WTC11 (cell line): ENCODE data around the gene ANKRD11. TPM values are rescaled to one million over a fixed set of nuclear protein-coding genes. Genes with fewer than 3 reads are reported as not detected.

ENCODE experiments used
- ATAC-seq: fragments of 200-7000 bp; cut with Tn5 transposase; 2 replicates; pipeline ENCODE4 v1.10.0; 2021; ENCODE audit warnings: mild to moderate bottlenecking, moderate library complexity
- CTCF ChIA-PET: fragments of 300-600 bp; sonication (Branson Sonifier 250); formaldehyde crosslinking; loops from one replicate; lab custom pipeline; 2021; ENCODE audit warnings: antibody characterized with exemption; lab: Charles Lee
- POLR2A ChIA-PET: fragments of 350-600 bp; sonication (Branson Sonifier 250); formaldehyde crosslinking; loops from one replicate; lab custom pipeline; 2021; ENCODE audit warnings: antibody characterized with exemption; lab: Charles Lee
- DNase-seq: peaks from one replicate; pipeline ENCODE4 v3.0.0; 2021; ENCODE audit warnings: low spot score
- H3K27ac Mint-ChIP-seq: 2 replicates; pipeline ENCODE4 v1.8.0; 2021; ENCODE audit warnings: mixed read lengths
- H3K27me3 Mint-ChIP-seq: 2 replicates; pipeline ENCODE4 v1.8.0; 2021; ENCODE audit warnings: low read depth, mild to moderate bottlenecking, moderate library complexity, mixed read lengths
- H3K36me3 Mint-ChIP-seq: 2 replicates; pipeline ENCODE4 v1.8.0; 2021; ENCODE audit warnings: mixed read lengths
- H3K4me1 Mint-ChIP-seq: 2 replicates; pipeline ENCODE4 v1.8.0; 2022; ENCODE audit warnings: mixed read lengths
- H3K4me3 Mint-ChIP-seq: 2 replicates; pipeline ENCODE4 v1.8.0; 2021; ENCODE audit warnings: mild to moderate bottlenecking, moderate library complexity, mixed read lengths
- H3K9me3 Mint-ChIP-seq: 2 replicates; pipeline ENCODE4 v1.8.0; 2021; ENCODE audit warnings: mixed read lengths
- AR ChIP-seq: fragments of 250-450 bp; sonication (Bioruptor Pico); IDR thresholded peaks from 2 replicates; pipeline ENCODE4 v1.9.0; 2021; ENCODE audit warnings: mild to moderate bottlenecking
- ATF2 ChIP-seq: sonication (generic); formaldehyde crosslinking; IDR thresholded peaks from 2 replicates; pipeline ENCODE4 v1.8.1; 2022; ENCODE audit warnings: low read depth, missing genetic modification reagents, borderline replicate concordance
- CDX4 ChIP-seq: fragments of 250-450 bp; sonication (Bioruptor Pico); IDR thresholded peaks from 2 replicates; pipeline ENCODE4 v1.9.0; 2021; ENCODE audit warnings: moderate library complexity, mild to moderate bottlenecking, inconsistent platforms, borderline replicate concordance
- E2F1 ChIP-seq: sonication (generic); formaldehyde crosslinking; IDR thresholded peaks from 2 replicates; pipeline ENCODE4 v1.8.0; 2022; ENCODE audit warnings: mild to moderate bottlenecking, missing genetic modification reagents
- EMX1 ChIP-seq: fragments of 250-450 bp; sonication (Bioruptor Pico); IDR thresholded peaks from 2 replicates; pipeline ENCODE4 v1.8.0; 2021; ENCODE audit warnings: mild to moderate bottlenecking
- ESRRA ChIP-seq: sonication (generic); formaldehyde crosslinking; IDR thresholded peaks from 2 replicates; pipeline ENCODE4 v1.8.1; 2022; ENCODE audit warnings: mild to moderate bottlenecking, missing genetic modification reagents, borderline replicate concordance
- ETV6 ChIP-seq: sonication (generic); formaldehyde crosslinking; IDR thresholded peaks from 2 replicates; pipeline ENCODE4 v1.8.1; 2022; ENCODE audit warnings: mild to moderate bottlenecking, missing genetic modification reagents
- GABPB1 ChIP-seq: sonication (generic); formaldehyde crosslinking; IDR thresholded peaks from 2 replicates; pipeline ENCODE4 v1.8.1; 2023; ENCODE audit warnings: mild to moderate bottlenecking, missing genetic modification reagents
- GRHL2 ChIP-seq: fragments of 250-450 bp; sonication (Bioruptor Pico); IDR thresholded peaks from 2 replicates; pipeline ENCODE4 v1.8.0; 2022; ENCODE audit warnings: mild to moderate bottlenecking, moderate library complexity; ENCODE audit not compliant: insufficient replicate concordance, severe bottlenecking
- HMGXB4 ChIP-seq: sonication (generic); formaldehyde crosslinking; IDR thresholded peaks from 2 replicates; pipeline ENCODE4 v1.8.1; 2023; ENCODE audit warnings: mild to moderate bottlenecking, moderate library complexity, missing genetic modification reagents
- IRF2 ChIP-seq: sonication (generic); formaldehyde crosslinking; IDR thresholded peaks from 2 replicates; pipeline ENCODE4 v1.8.0; 2022; ENCODE audit warnings: low read depth, missing genetic modification reagents, borderline replicate concordance
- JUN ChIP-seq: sonication (generic); formaldehyde crosslinking; IDR thresholded peaks from 2 replicates; pipeline ENCODE4 v1.8.0; 2023; ENCODE audit warnings: mild to moderate bottlenecking, missing genetic modification reagents
- MAX ChIP-seq: sonication (generic); formaldehyde crosslinking; IDR thresholded peaks from 2 replicates; pipeline ENCODE4 v1.8.0; 2022; ENCODE audit warnings: mild to moderate bottlenecking, missing genetic modification reagents
- NFATC4 ChIP-seq: fragments of 250-450 bp; sonication (Bioruptor Pico); IDR thresholded peaks from 2 replicates; pipeline ENCODE4 v1.9.0; 2021; ENCODE audit warnings: mild to moderate bottlenecking
- NFYB ChIP-seq: sonication (generic); formaldehyde crosslinking; conservative IDR thresholded peaks from 2 replicates; pipeline ENCODE4 v1.8.0; 2022; ENCODE audit warnings: low read depth, missing genetic modification reagents
- OVOL2 ChIP-seq: fragments of 250-450 bp; sonication (Bioruptor Pico); IDR thresholded peaks from 2 replicates; pipeline ENCODE4 v1.9.0; 2021; ENCODE audit warnings: mild to moderate bottlenecking, borderline replicate concordance
- PRRX2 ChIP-seq: fragments of 250-450 bp; sonication (Bioruptor Pico); IDR thresholded peaks from 2 replicates; pipeline ENCODE4 v1.8.0; 2021; ENCODE audit warnings: mild to moderate bottlenecking
- SMAD4 ChIP-seq: sonication (generic); formaldehyde crosslinking; IDR thresholded peaks from 2 replicates; pipeline ENCODE4 v1.8.0; 2022; ENCODE audit warnings: mild to moderate bottlenecking, missing genetic modification reagents
- SOX15 ChIP-seq: fragments of 250-450 bp; sonication (Bioruptor Pico); IDR thresholded peaks from 2 replicates; pipeline ENCODE4 v1.9.0; 2021; ENCODE audit warnings: mild to moderate bottlenecking
- TEAD1 ChIP-seq: sonication (generic); formaldehyde crosslinking; IDR thresholded peaks from 2 replicates; pipeline ENCODE4 v1.8.0; 2022; ENCODE audit warnings: mild to moderate bottlenecking, missing genetic modification reagents
- TEAD4 ChIP-seq: sonication (generic); formaldehyde crosslinking; IDR thresholded peaks from 2 replicates; pipeline ENCODE4 v1.8.0; 2022; ENCODE audit warnings: mild to moderate bottlenecking, missing genetic modification reagents
- ZBTB21 ChIP-seq: sonication (generic); formaldehyde crosslinking; IDR thresholded peaks from 2 replicates; pipeline ENCODE4 v1.8.1; 2023; ENCODE audit warnings: mild to moderate bottlenecking, missing genetic modification reagents, borderline replicate concordance
- ZNF121 ChIP-seq: sonication (generic); formaldehyde crosslinking; IDR thresholded peaks from 2 replicates; pipeline ENCODE4 v1.8.0; 2023; ENCODE audit warnings: missing genetic modification reagents
- ZNF219 ChIP-seq: sonication (generic); formaldehyde crosslinking; IDR thresholded peaks from 2 replicates; pipeline ENCODE4 v1.8.0; 2023; ENCODE audit warnings: missing genetic modification reagents, mild to moderate bottlenecking, borderline replicate concordance
- ZNF263 ChIP-seq: sonication (generic); formaldehyde crosslinking; IDR thresholded peaks from 2 replicates; pipeline ENCODE4 v1.8.1; 2022; ENCODE audit warnings: low read depth, mild to moderate bottlenecking, moderate library complexity, missing genetic modification reagents
- ZNF317 ChIP-seq: sonication (generic); formaldehyde crosslinking; IDR thresholded peaks from 2 replicates; pipeline ENCODE4 v1.8.1; 2023; ENCODE audit warnings: low read depth, mild to moderate bottlenecking, moderate library complexity, missing genetic modification reagents, borderline replicate concordance
- ZNF396 ChIP-seq: fragments of 250-450 bp; sonication (Bioruptor Pico); IDR thresholded peaks from 2 replicates; pipeline ENCODE4 v1.8.0; 2021; ENCODE audit warnings: mild to moderate bottlenecking, moderate library complexity, borderline replicate concordance
- ZNF416 ChIP-seq: fragments of 250-450 bp; sonication (Bioruptor Pico); IDR thresholded peaks from 2 replicates; pipeline ENCODE4 v1.9.0; 2021; ENCODE audit warnings: mild to moderate bottlenecking, inconsistent platforms
- ZNF425 ChIP-seq: fragments of 250-450 bp; sonication (Bioruptor Pico); conservative IDR thresholded peaks from 2 replicates; pipeline ENCODE4 v1.9.0; 2021; ENCODE audit warnings: mild to moderate bottlenecking
- total RNA-seq: library from RNA; stranded (reverse); gene quantifications from 3 replicates; pipeline ENCODE4 v1.2.3, GENCODE V29; 2021

Gene ANKRD11
- total RNA-seq, 1 experiment from 2014 or later = 184 TPM

- Mint-ChIP-seq H3K27ac (no peak overlapping the region; the same call in 1 of the 2 replicates), H3K4me3 (peak overlapping the region; percentile 65), H3K27me3 (peaks cover 36% of the 10 kb centered on the region), H3K36me3 (no peaks in the 10 kb centered on the region), H3K9me3 (no peaks in the 10 kb centered on the region), H3K4me1 (peaks cover 14% of the 10 kb centered on the region)
- POLR2A ChIA-PET = no interaction called here
- CTCF ChIA-PET = interaction anchor here (0.7 to 1.0 kb wide), 2 partner anchors 10 to 309 kb away, joined by 3 to 4 read pairs; no protein-coding TSS in a partner anchor
- ATAC-seq (peak; percentile 74), DNase-seq (peak; percentile 69)
- TF ChIP-seq ZNF425 (CRISPR knock-in tag) (no peak), ZNF219 (CRISPR knock-in tag) (peak; percentile 50; the same call in 1 of the 2 replicates), TEAD4 (peak; percentile 72; the same call in 1 of the 2 replicates), GABPB1 (CRISPR knock-in tag) (no peak), ZNF121 (CRISPR knock-in tag) (no peak), MAX (CRISPR knock-in tag) (peak; percentile 96), EMX1 (CRISPR knock-in tag) (no peak), ZNF317 (no peak), ATF2 (CRISPR knock-in tag) (no peak), IRF2 (no peak), CDX4 (no peak), ZNF396 (CRISPR knock-in tag) (no peak), HMGXB4 (0 out of 2 replicates have a peak, but pooled peaks have one; percentile 26), SMAD4 (no peak; the same call in 1 of the 2 replicates), PRRX2 (CRISPR knock-in tag) (no peak), AR (CRISPR knock-in tag) (no peak), TEAD1 (CRISPR knock-in tag) (peak; percentile 88), GRHL2 (CRISPR knock-in tag) (no peak), SOX15 (CRISPR knock-in tag) (no peak), ZBTB21 (CRISPR knock-in tag) (0 out of 2 replicates have a peak, but pooled peaks have one; percentile 84), NFYB (CRISPR knock-in tag) (no peak), NFATC4 (CRISPR knock-in tag) (no peak), JUN (CRISPR knock-in tag) (peak; percentile 51; the same call in 1 of the 2 replicates), ESRRA (CRISPR knock-in tag) (no peak), ZNF263 (CRISPR knock-in tag) (no peak), ETV6 (CRISPR knock-in tag) (peak; percentile 62; the same call in 1 of the 2 replicates), OVOL2 (CRISPR knock-in tag) (no peak), E2F1 (CRISPR knock-in tag) (peak; percentile 70; the same call in 1 of the 2 replicates), ZNF416 (CRISPR knock-in tag) (no peak)
Observed at GRCh38 chr16:89256651-89257254, 233.6 kb downstream of the ANKRD11 start.
